Gastroesophageal sphincter (tissue), 4 donors: Measurements from ENCODE around the gene ATXN2. TPM values are rescaled to one million over a fixed set of nuclear protein-coding genes. Genes with fewer than 3 reads are reported as not detected.

Experiments
- ATAC-seq: fragments of 150-250 bp; one replicate; pipeline ENCODE4 v1.9.1; 2016; ENCODE audit warnings: mild to moderate bottlenecking, moderate library complexity
- H3K27ac ChIP-seq, 4 donors: fragments of 200-600 bp; sonication (generic) in 3 of 4; 1 replicate in 3 of 4; 2 replicates in 1 of 4; pipeline ENCODE4 v1.5.1; 2016 to 2019
- H3K27me3 ChIP-seq: fragments of 200-600 bp; sonication (generic); one replicate; pipeline ENCODE4 v1.5.1; 2019
- H3K36me3 ChIP-seq, 2 donors: fragments of 200-600 bp; sonication (generic); one replicate each; pipeline ENCODE4 v1.5.1; 2019; ENCODE audit warnings: control low read depth in 1 of 2
- H3K4me1 ChIP-seq, 3 donors: fragments of 200-600 bp; sonication (generic); 1 replicate in 2 of 3; 2 replicates in 1 of 3; pipeline ENCODE4 v1.5.1; 2016 to 2019; ENCODE audit warnings: control low read depth in 2 of 3
- H3K4me3 ChIP-seq, 2 donors: fragments of 200-600 bp; sonication (generic); one replicate each; pipeline ENCODE4 v1.5.1; 2019; ENCODE audit warnings: mild to moderate bottlenecking in 1 of 2, moderate library complexity in 1 of 2
- H3K9me3 ChIP-seq, 3 donors: fragments of 200-600 bp; sonication (generic); one replicate each; pipeline ENCODE4 v1.5.1; 2017 to 2019; ENCODE audit warnings: control low read depth in 2 of 3
- EP300 ChIP-seq: sonication (generic); formaldehyde crosslinking; IDR thresholded peaks from one replicate; pipeline ENCODE4 v1.6.1; 2017; ENCODE audit warnings: antibody characterized with exemption, mild to moderate bottlenecking
- POLR2A ChIP-seq, 2 donors: fragments of 450-650 bp; IDR thresholded peaks; one replicate each; pipeline ENCODE4 v1.6.1; 2017; ENCODE audit warnings: antibody characterized with exemption in 2 of 2, mild to moderate bottlenecking in 2 of 2, moderate library complexity in 1 of 2
- POLR2AphosphoS5 ChIP-seq: sonication (generic); formaldehyde crosslinking; IDR thresholded peaks from one replicate; pipeline ENCODE4 v1.6.1; 2017; ENCODE audit warnings: antibody characterized with exemption
- WGBS, 2 donors: methylation state at CpG; one replicate each; pipeline ENCODE4 v1.1.5; 2018; ENCODE audit warnings: low coverage in 1 of 2; 5-methylcytosine and 5-hydroxymethylcytosine counted together
- total RNA-seq, 4 donors: library from RNA; depleted of rRNA; stranded (reverse); fragments of >200 nt; gene quantifications; one replicate each; pipeline ENCODE4 v1.1.0, GENCODE V29; 2016
- TF ChIP-seq, protein P1 (sequence below), 4 experiments: fragments of 200-600 bp in 2 of 4; fragments of 450-650 bp in 2 of 4; sonication (generic) in 1 of 4; IDR thresholded peaks; one replicate each; pipeline ENCODE4 v1.5.1; 2017 to 2019; ENCODE audit warnings: antibody characterized with exemption in 4 of 4, mild to moderate bottlenecking in 2 of 4, moderate library complexity in 2 of 4

The ATXN2 gene
- total RNA-seq: 10 to 100 TPM; 40.9 to 93.4 (median 50.1) TPM

DNA sequence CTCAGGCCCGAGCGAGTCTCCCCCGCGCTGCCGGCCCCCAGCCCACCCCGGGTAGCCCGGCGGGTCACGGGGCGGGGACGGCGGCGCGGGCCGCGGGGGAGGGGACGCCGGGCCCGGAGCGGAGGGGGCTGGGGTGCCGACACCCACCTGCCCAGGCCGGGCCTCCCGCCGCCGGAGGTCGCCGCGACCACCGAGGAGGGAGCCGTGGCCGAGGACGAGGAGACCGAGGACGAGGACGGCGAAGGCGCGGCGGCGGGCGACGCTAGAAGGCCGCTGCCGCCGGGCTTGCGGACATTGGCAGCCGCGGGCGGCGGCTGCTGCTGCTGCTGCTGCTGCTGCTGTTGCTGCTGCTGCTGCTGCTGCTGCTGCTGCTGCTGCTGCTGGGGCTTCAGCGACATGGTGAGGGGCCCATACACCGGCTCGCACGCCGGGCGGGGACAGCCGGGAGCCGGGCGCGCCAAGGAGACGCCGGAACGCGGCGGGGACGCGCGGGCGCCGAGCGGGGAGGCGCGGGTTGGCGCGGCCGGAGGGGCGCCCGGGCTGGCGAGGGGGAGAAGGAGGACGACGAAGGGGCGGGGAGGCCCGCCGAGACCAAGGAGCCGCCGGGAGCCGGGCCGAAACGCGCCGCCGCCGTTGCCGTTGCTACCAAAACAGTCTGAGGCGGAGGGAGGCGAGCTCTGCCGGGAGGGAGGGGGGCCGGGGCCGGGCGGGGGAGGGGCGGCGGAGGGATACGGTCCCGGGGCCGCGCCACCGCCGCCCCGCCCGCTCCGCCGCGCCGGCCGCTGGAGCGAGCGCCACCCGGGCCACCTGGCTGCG, at the start of gene ATXN2:
TSS of gene ATXN2 (minus strand) at position 679 of the 816 bp plus-strand sequence. CDS start at position 398, 281 bp downstream.
- H3K4me1 ChIP-seq: peaks cover 0 to 46% (median 16%) of the 10 kb centered on the region in 3 donors
- H3K9me3 ChIP-seq: no peaks in the 10 kb centered on the region
- no peak for TF ChIP-seq POLR2AphosphoS5
- peak in 1 of 2 donors; percentile 4 for TF ChIP-seq POLR2A (IDR thresholded peaks at IDR 0.05)
- no peaks in the 10 kb centered on the region for H3K27me3 ChIP-seq
- WGBS, 2 donors: no CpG with 5 or more reads among the region's 119 CpGs
- ATAC-seq: peak; percentile 75
- no peaks in the 10 kb centered on the region for H3K36me3 ChIP-seq
- peak within 1 kb of the TSS; percentile 81 to 99 (median 96) for H3K27ac ChIP-seq
- H3K4me3 ChIP-seq: peak within 1 kb of the TSS; percentile 95

DNA sequence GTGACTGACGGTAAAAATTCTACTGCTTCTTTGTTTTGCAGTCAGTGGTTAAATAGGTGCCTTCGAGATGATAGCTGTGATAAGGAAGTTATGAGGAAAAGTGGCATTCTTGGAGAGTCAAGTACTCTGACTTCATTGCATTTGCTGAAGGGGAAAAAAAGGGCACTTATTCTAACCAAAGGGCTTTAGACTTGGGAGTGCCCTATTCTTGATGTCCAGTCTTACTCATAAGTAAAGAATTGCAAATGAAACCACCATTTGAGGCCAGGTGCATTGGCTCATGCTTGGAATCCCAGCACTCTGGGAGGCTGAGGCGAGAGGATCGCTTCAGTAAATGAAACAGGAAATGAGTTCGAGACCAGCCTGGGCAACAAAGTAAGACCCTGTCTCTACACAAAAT, 46.3 kb upstream of the ATXN2 start:
- no peaks in the 10 kb centered on the region for H3K9me3 ChIP-seq
- TF ChIP-seq POLR2A (IDR thresholded peaks at IDR 0.05) (no peak), EP300 (no peak), POLR2AphosphoS5 (no peak)
- TF ChIP-seq, protein P1, sequence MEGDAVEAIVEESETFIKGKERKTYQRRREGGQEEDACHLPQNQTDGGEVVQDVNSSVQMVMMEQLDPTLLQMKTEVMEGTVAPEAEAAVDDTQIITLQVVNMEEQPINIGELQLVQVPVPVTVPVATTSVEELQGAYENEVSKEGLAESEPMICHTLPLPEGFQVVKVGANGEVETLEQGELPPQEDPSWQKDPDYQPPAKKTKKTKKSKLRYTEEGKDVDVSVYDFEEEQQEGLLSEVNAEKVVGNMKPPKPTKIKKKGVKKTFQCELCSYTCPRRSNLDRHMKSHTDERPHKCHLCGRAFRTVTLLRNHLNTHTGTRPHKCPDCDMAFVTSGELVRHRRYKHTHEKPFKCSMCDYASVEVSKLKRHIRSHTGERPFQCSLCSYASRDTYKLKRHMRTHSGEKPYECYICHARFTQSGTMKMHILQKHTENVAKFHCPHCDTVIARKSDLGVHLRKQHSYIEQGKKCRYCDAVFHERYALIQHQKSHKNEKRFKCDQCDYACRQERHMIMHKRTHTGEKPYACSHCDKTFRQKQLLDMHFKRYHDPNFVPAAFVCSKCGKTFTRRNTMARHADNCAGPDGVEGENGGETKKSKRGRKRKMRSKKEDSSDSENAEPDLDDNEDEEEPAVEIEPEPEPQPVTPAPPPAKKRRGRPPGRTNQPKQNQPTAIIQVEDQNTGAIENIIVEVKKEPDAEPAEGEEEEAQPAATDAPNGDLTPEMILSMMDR (IDR thresholded peaks at IDR 0.05): no peak
- no peak for ATAC-seq
- peaks cover 0 to 81% of the 10 kb centered on the region in 2 donors for H3K36me3 ChIP-seq
- no peak overlapping the region for H3K4me3 ChIP-seq
- H3K27me3 ChIP-seq: no peaks in the 10 kb centered on the region
- H3K27ac ChIP-seq: no peak overlapping the region
- peaks cover 0 to 21% (median 3%) of the 10 kb centered on the region in 3 donors for H3K4me1 ChIP-seq
- WGBS, 2 donors: 94 to 100% methylated on average over 2 to 5 of the region's 5 CpGs

DNA sequence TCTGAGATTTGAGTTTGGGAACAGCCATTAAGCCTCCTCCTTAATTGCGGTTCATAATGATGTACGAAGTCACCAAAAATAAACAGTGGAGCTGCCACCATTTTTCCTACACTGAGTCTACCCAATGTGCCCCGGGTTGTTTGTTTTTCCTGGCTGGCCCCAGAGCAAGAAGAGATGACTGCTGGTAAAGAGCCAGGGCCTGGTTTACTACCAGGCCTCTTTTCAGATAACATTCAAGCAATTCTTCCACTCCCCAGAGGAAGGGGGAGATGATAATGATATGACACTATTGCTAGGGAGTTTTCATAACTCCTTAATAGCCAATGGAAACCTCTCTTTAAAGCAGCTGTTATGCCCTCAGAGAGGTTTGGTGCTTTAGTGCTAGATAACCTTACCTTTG, 44.3 kb upstream of the ATXN2 start:
- no peaks in the 10 kb centered on the region for H3K9me3 ChIP-seq
- ATAC-seq: no peak
- WGBS, 2 donors: 26 to 32% methylated on average over 3 of the region's 3 CpGs

DNA sequence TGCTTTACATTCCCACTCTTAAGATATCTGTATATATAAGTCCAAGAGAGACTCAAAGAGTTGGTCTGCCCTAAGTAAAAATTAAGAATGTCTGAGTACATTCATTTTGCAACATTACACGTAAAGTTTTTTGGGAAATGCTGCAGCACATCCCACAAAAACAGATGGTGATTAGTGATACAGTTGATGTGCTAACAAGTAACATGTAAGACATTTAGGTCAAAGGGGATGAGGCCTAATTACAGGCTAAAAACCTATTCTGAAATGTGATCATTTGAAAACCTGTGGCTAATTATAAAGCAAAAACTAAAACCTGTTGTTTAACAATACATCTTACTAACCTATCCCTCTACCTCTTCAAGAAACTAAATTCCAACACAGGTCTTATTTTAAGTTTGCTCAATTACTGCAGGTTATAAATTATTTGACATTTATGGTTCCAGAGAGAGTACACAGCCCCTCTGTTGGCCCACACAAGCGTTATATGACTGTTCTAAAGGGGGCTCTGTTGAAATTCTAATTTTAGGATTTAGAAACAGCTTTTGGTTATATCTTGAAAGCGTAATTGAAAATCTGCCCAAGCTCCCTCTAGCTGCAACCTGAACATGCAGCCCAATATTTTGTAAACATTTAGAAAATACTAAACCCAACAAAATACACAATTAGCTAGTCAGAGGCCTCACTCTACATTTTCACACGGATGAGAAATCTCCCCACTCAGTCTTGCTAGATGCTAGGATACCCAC, 43.7 kb upstream of the ATXN2 start:
- Histone ChIP-seq H3K27ac (peak overlapping the region in 3 of 4 donors; percentile 46 to 60 (median 60)), H3K9me3 (no peaks in the 10 kb centered on the region), H3K4me1 (peaks cover 0 to 21% (median 3%) of the 10 kb centered on the region in 3 donors), H3K27me3 (no peaks in the 10 kb centered on the region), H3K4me3 (no peak overlapping the region), H3K36me3 (peaks cover 0 to 57% of the 10 kb centered on the region in 2 donors)
- no peak for ATAC-seq
- WGBS, 2 donors: 21 to 64% methylated on average over 4 of the region's 4 CpGs
- TF ChIP-seq EP300 (no peak), POLR2AphosphoS5 (no peak), POLR2A (IDR thresholded peaks at IDR 0.05) (no peak)
- TF ChIP-seq, protein P1 (IDR thresholded peaks at IDR 0.05): peak in 1 of 4 experiments; percentile 36

More for the DNA sequence above, 44.3 kb upstream of the ATXN2 start:
- H3K4me1 ChIP-seq: peaks cover 0 to 21% (median 3%) of the 10 kb centered on the region in 3 donors
- TF ChIP-seq, protein P1 (IDR thresholded peaks at IDR 0.05): no peak
- TF ChIP-seq EP300: no peak
- TF ChIP-seq POLR2A (IDR thresholded peaks at IDR 0.05): no peak
- no peak for TF ChIP-seq POLR2AphosphoS5
- H3K36me3 ChIP-seq: peaks cover 0 to 62% of the 10 kb centered on the region in 2 donors
- H3K27ac ChIP-seq: peak overlapping the region in 3 of 4 donors; percentile 46 to 60 (median 60)
- H3K27me3 ChIP-seq: no peaks in the 10 kb centered on the region
- H3K4me3 ChIP-seq: no peak overlapping the region

GRCh38 chr12:111640506-111640905, 41.4 kb upstream of the ATXN2 start:
- Histone ChIP-seq H3K4me1 (peaks cover 3 to 42% (median 10%) of the 10 kb centered on the region in 3 donors), H3K27ac (no peak overlapping the region), H3K36me3 (peaks cover 0 to 33% of the 10 kb centered on the region in 2 donors), H3K27me3 (no peaks in the 10 kb centered on the region), H3K9me3 (no peaks in the 10 kb centered on the region), H3K4me3 (no peak overlapping the region)
- WGBS, 2 donors: 81 to 86% methylated on average over 3 of the region's 5 CpGs
- no peak for ATAC-seq
- TF ChIP-seq, protein P1 (IDR thresholded peaks at IDR 0.05): no peak
- no peak for TF ChIP-seq EP300
- TF ChIP-seq POLR2AphosphoS5: no peak
- no peak for TF ChIP-seq POLR2A (IDR thresholded peaks at IDR 0.05)
